PC-3 (cell line): ENCODE results near the gene NEDD4.

ENCODE experiments used
- EZH2 ChIP-seq: fragments of 300-600 bp; sonication (generic); IDR thresholded peaks from one replicate; pipeline ENCODE4 v1.6.1; 2017; ENCODE audit warnings: antibody characterized with exemption, mild to moderate bottlenecking, low read length; ENCODE audit not compliant: unreplicated experiment
- TF ChIP-seq, protein P1 (sequence below): fragments of 300-600 bp; sonication (generic); conservative IDR thresholded peaks from 2 replicates; pipeline ENCODE4 v1.5.1; 2017; ENCODE audit warnings: antibody characterized with exemption, low read depth, mild to moderate bottlenecking, low read length

DNA sequence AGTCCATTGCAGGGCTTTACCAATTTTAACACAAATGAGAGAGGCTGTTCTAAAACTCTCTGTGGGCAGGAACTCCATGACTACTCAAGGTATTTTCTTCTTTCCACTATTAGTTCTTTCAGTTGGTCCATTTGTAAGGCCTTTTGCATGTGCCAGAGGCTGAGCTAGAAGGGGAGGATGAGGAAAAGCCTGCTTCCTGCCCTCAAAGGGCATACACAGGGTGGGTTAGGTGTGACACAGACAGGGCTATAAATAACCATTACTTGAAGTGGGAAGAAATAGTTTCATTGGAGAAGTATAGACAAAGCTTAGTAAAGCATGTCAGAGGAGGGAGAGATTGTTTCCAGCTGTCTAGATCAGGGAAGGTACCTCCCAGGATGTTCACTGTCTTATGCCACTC, 198.4 kb downstream of the NEDD4 start:
- TF ChIP-seq, protein P1, sequence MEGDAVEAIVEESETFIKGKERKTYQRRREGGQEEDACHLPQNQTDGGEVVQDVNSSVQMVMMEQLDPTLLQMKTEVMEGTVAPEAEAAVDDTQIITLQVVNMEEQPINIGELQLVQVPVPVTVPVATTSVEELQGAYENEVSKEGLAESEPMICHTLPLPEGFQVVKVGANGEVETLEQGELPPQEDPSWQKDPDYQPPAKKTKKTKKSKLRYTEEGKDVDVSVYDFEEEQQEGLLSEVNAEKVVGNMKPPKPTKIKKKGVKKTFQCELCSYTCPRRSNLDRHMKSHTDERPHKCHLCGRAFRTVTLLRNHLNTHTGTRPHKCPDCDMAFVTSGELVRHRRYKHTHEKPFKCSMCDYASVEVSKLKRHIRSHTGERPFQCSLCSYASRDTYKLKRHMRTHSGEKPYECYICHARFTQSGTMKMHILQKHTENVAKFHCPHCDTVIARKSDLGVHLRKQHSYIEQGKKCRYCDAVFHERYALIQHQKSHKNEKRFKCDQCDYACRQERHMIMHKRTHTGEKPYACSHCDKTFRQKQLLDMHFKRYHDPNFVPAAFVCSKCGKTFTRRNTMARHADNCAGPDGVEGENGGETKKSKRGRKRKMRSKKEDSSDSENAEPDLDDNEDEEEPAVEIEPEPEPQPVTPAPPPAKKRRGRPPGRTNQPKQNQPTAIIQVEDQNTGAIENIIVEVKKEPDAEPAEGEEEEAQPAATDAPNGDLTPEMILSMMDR = no peak
- no peak for TF ChIP-seq EZH2
